ENCODE results near the gene PLPPR1. TPM values are rescaled to one million over a fixed set of nuclear protein-coding genes. Genes with fewer than 3 reads are reported as not detected.
"Not testable (repeated sequence)": the region's sequence is repeated elsewhere in the genome, so short reads cannot be mapped to it uniquely, and the experiment has no call there.

PLPPR1 gene
- total RNA-seq, 4 donors from 2014 or later, result 0.41 TPM; not detected in 3

DNA sequence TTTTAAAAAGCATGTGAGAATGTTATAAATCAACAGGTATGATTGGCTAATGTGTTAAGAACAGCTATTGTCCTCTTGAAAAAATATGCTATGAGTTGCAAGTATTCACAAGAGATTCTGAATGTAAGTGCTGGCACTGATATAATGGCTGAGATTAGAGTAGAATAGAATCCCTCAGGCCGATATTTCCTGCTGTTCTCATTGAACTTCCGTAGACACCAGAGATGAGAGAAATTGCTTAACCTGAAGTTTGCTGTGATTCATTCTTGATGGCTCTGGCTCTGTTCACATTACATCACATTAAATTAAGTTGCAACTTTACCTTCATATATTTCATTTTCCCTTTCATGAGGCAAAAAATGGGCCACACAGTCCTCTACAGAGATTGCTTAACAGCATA lies 241.8 kb downstream of the PLPPR1 start:
- Histone ChIP-seq H3K36me3 (no peaks in the 10 kb centered on the region), H3K4me3 (no peak overlapping the region), H3K4me1 (no peaks in the 10 kb centered on the region), H3K9me3 (no peaks in the 10 kb centered on the region), H3K27ac (no peak overlapping the region), H3K27me3 (no peaks in the 10 kb centered on the region)
- no peak for DNase-seq
- intact Hi-C loops (cut with DNase I; ENCODE audit: low total_unique reads), result no loop called here
- TF ChIP-seq POLR2A (IDR thresholded peaks at IDR 0.05), result no peak
- TF ChIP-seq, protein P1, sequence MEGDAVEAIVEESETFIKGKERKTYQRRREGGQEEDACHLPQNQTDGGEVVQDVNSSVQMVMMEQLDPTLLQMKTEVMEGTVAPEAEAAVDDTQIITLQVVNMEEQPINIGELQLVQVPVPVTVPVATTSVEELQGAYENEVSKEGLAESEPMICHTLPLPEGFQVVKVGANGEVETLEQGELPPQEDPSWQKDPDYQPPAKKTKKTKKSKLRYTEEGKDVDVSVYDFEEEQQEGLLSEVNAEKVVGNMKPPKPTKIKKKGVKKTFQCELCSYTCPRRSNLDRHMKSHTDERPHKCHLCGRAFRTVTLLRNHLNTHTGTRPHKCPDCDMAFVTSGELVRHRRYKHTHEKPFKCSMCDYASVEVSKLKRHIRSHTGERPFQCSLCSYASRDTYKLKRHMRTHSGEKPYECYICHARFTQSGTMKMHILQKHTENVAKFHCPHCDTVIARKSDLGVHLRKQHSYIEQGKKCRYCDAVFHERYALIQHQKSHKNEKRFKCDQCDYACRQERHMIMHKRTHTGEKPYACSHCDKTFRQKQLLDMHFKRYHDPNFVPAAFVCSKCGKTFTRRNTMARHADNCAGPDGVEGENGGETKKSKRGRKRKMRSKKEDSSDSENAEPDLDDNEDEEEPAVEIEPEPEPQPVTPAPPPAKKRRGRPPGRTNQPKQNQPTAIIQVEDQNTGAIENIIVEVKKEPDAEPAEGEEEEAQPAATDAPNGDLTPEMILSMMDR (IDR thresholded peaks at IDR 0.05), result no peak

DNA sequence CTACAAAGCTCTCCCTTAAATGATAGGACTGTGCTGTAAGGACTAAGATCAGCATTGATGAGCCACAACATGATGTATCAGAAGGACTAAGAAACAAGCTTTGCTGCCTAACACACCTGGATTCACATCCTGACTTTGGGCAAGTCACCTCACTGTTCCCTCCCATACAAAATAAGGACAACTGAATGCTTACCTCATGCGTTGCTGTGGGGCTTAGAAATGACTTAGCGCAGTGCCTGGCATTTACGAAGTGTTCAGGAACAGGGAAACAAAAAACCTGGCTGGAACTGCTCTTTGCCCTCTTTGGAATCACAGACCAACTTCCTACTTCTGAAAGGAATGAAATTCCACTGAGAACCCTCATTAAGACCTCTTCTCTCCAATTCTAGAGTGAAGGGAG lies 242.6 kb downstream of the PLPPR1 start:
- TF ChIP-seq, protein P1 (IDR thresholded peaks at IDR 0.05), result no peak
- TF ChIP-seq POLR2A (IDR thresholded peaks at IDR 0.05), result no peak
- intact Hi-C loops (cut with DNase I; ENCODE audit: low total_unique reads), result no loop called here
- no peak overlapping the region for H3K27ac ChIP-seq
- no peaks in the 10 kb centered on the region for H3K36me3 ChIP-seq
- no peaks in the 10 kb centered on the region for H3K27me3 ChIP-seq
- H3K4me3 ChIP-seq, result no peak overlapping the region
- no peaks in the 10 kb centered on the region for H3K4me1 ChIP-seq
- DNase-seq, result no peak
- H3K9me3 ChIP-seq, result no peaks in the 10 kb centered on the region

DNA sequence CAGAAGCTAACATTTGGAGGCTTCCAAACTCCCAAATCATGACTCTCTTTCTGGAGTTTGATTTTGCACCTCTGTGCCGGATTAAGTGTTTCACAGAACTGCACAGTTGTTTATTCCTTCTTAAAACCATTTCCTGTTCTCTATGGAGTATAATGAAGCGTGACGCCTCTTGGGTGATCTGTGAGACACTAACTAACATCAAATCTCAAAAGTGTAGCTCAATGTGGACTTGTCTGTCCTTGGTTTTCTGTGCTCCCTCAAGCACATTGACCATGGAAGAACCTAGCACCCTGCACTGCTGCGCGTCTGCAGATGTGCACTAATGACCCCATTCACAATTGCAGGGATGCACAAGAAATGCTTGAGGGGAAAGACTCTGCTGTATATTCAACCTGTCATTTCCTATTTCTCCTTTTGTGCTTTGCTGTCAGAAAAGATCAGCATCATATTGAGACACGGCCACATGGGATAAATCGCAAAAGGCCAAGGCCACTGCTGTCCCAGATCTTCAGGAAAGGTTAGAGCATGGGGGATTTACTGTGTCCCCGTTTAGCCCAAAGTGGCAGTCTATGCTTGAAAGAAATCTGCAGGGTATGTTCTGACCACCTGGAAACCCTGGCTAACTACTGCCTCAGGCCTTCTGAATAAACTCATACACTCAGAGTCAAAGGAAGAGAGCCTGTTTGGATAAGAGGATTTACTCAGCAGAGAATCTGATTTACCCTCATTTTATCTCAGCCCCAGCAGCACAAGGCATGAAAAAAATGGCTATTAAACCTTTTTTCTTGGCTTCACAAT lies 246.6 kb downstream of the PLPPR1 start:
- Histone ChIP-seq H3K27me3 (no peaks in the 10 kb centered on the region), H3K4me3 (no peak overlapping the region), H3K27ac (no peak overlapping the region), H3K36me3 (no peaks in the 10 kb centered on the region), H3K4me1 (no peaks in the 10 kb centered on the region), H3K9me3 (no peaks in the 10 kb centered on the region)
- TF ChIP-seq, protein P1 (IDR thresholded peaks at IDR 0.05), result no peak
- no peak for TF ChIP-seq POLR2A (IDR thresholded peaks at IDR 0.05)
- intact Hi-C loops (cut with DNase I; ENCODE audit: low total_unique reads), result no loop called here
- no peak for DNase-seq

DNA sequence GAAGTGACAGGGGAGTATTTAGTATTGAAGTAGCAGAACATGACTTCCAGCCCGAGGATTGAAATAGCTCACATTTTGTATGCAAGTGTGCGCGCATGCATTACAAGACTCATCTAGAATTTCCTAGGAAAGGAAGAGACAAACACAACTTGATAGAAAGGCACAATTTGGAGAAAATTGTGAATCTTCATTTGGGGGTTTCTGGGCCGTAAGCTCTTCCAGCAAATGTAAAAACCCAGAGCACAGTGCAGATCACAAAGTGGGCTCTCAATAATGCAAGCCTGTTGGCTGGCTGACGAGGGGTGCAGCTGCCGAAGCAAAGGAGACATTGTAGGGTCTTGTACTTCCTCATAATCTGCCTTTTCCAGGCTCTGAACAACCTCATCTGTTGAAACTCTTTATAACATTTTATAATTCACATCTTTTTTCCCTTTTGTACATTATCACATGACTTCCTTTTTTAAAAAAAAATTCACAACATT lies 247.3 kb downstream of the PLPPR1 start:
- Histone ChIP-seq H3K27me3 (no peaks in the 10 kb centered on the region), H3K27ac (no peak overlapping the region), H3K36me3 (no peaks in the 10 kb centered on the region), H3K4me3 (no peak overlapping the region), H3K9me3 (no peaks in the 10 kb centered on the region), H3K4me1 (no peaks in the 10 kb centered on the region)
- DNase-seq, result no peak
- intact Hi-C loops (cut with DNase I; ENCODE audit: low total_unique reads), result no loop called here
- no peak for TF ChIP-seq POLR2A (IDR thresholded peaks at IDR 0.05)
- TF ChIP-seq, protein P1 (IDR thresholded peaks at IDR 0.05), result no peak

DNA sequence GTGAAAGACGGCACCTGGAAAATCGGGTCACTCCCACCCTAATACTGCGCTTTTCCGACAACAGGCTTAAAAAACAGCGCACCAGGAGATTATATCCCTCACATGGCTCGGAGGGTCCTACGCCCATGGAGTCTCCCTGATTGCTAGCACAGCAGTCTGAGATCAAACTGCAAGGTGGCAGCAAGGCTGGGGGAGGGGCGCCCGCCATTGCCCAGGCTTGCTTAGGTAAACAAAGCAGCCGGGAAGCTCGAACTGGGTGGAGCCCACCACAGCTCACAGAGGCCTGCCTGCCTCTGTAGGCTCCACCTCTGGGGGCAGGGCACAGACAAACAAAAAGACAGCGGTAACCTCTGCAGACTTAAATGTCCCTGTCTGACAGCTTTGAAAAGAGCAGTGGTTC lies 262.5 kb downstream of the PLPPR1 start:
- H3K36me3 ChIP-seq; H3K27ac ChIP-seq; H3K4me3 ChIP-seq; H3K9me3 ChIP-seq; intact Hi-C loops (cut with DNase I; ENCODE audit: low total_unique reads); H3K27me3 ChIP-seq; H3K4me1 ChIP-seq; DNase-seq: not testable (repeated sequence)
